HepG2 (cell line): ENCODE measurements around the gene ODC1. TPM values are rescaled to one million over a fixed set of nuclear protein-coding genes. Genes with fewer than 3 reads are reported as not detected.

Experiments
- ATAC-seq: fragments of 200-7000 bp; cut with Tn5 transposase; 3 replicates; pipeline ENCODE4 v1.9.1; 2020; ENCODE audit warnings: mild to moderate bottlenecking, moderate library complexity
- BruUV-seq: library from RNA; stranded (reverse); fragments of 400-500 nt; replicated peaks from 2 replicates; lab custom pipeline; 2021; lab: Mats Ljungman, UMichigan
- CTCF ChIA-PET: fragments of 300-600 bp; formaldehyde crosslinking; extraction: SDS; loops from one replicate; lab custom pipeline; 2021; ENCODE audit warnings: low total read pairs, inconsistent platforms, low intra/inter-chr PET ratio; lab: Yijun Ruan, JAX
- POLR2A ChIA-PET: fragments of 350-600 bp; sonication (Branson Sonifier 250); formaldehyde crosslinking; loops from one replicate; lab custom pipeline; 2020; ENCODE audit warnings: antibody characterized with exemption, inconsistent platforms; lab: Yijun Ruan, JAX
- DNase-seq: peaks from one replicate; pipeline ENCODE4 v3.0.0-alpha.2; 2015; ENCODE audit warnings: low spot score
- FAIRE-seq: peaks from 3 replicates; lab custom pipeline; 2011; peaks lifted over from hg19 to GRCh38; lab: Jason Lieb, UNC
- H2AFZ ChIP-seq: one replicate; pipeline ENCODE4 v1.6.1; 2011; ENCODE audit warnings: low read length, inconsistent platforms
- H3K27ac ChIP-seq: fragments of 300-600 bp; 3 replicates; pipeline ENCODE4 v1.8.0; 2011; ENCODE audit warnings: mixed run types, mild to moderate bottlenecking, mixed read lengths, low read length, inconsistent platforms; ENCODE audit not compliant: insufficient read depth; ENCODE audit errors: extremely low read length
- H3K27me3 ChIP-seq, 2 experiments: fragments of 200-600 bp in 1 of 2; 2 replicates in 1 of 2; 3 replicates in 1 of 2; pipeline versions ENCODE4 v1.6.0 to v1.8.0; 2011; ENCODE audit warnings: low read length in 2 of 2, mild to moderate bottlenecking in 2 of 2, moderate library complexity in 2 of 2, inconsistent platforms in 1 of 2; ENCODE audit not compliant: insufficient read depth in 2 of 2, control insufficient read depth in 1 of 2
- H3K36me3 ChIP-seq, 2 experiments: fragments of 200-600 bp in 1 of 2; replicated peaks in 1 of 2; 2 replicates in 1 of 2; 3 replicates in 1 of 2; pipeline versions ENCODE4 v1.5.1 to v1.8.0; 2011; ENCODE audit warnings: low read length in 2 of 2, inconsistent platforms in 1 of 2; ENCODE audit not compliant: insufficient read depth in 2 of 2, control insufficient read depth in 1 of 2
- H3K4me1 ChIP-seq: 2 replicates; pipeline ENCODE4 v1.5.1; 2012; ENCODE audit warnings: low read length, inconsistent platforms; ENCODE audit not compliant: insufficient read depth
- H3K4me2 ChIP-seq: 2 replicates; pipeline ENCODE4 v1.6.0; 2011; ENCODE audit warnings: low read depth, low read length, inconsistent platforms
- H3K4me3 ChIP-seq, 3 experiments: fragments of 200-600 bp in 1 of 3; sonication (generic), shearing (Covaris generic) in 1 of 3; replicated peaks in 1 of 3; 2 replicates each; pipeline ENCODE4 v1.5.1; 2011 to 2016; ENCODE audit warnings: low read length in 3 of 3, inconsistent platforms in 2 of 3, low read depth in 2 of 3, mild to moderate bottlenecking in 2 of 3, control low read depth in 1 of 3, mixed read lengths in 1 of 3; ENCODE audit not compliant: insufficient read depth in 1 of 3
- H3K79me2 ChIP-seq: one replicate; pipeline ENCODE4 v1.6.1; 2011; ENCODE audit warnings: low read length, inconsistent platforms; ENCODE audit not compliant: insufficient read depth
- H3K9ac ChIP-seq: 2 replicates; pipeline ENCODE4 v1.6.0; 2011; ENCODE audit warnings: mild to moderate bottlenecking, low read depth, low read length, inconsistent platforms; ENCODE audit not compliant: insufficient read depth
- H3K9me3 ChIP-seq: 2 replicates; pipeline ENCODE4 v1.5.1; 2012; ENCODE audit warnings: mild to moderate bottlenecking, low read length
- H4K20me1 ChIP-seq: 2 replicates; pipeline ENCODE4 v1.6.0; 2011; ENCODE audit warnings: inconsistent platforms, mild to moderate bottlenecking, low read length, moderate library complexity; ENCODE audit not compliant: insufficient read depth
- FOXO4 ChIP-seq: sonication (generic); formaldehyde crosslinking; conservative IDR thresholded peaks from 2 replicates; pipeline ENCODE4 v1.8.1; 2023; ENCODE audit warnings: missing genetic modification reagents
- ZNF10 ChIP-seq: sonication (generic); formaldehyde crosslinking; IDR thresholded peaks from 2 replicates; pipeline ENCODE4 v1.4.0; 2020; ENCODE audit warnings: mild to moderate bottlenecking, low read depth, missing genetic modification reagents, borderline replicate concordance
- ZNF333 ChIP-seq: sonication (generic); formaldehyde crosslinking; IDR thresholded peaks from 2 replicates; pipeline ENCODE4 v1.4.0; 2020; ENCODE audit warnings: mild to moderate bottlenecking, missing genetic modification reagents, borderline replicate concordance
- ZNF629 ChIP-seq: sonication (generic); formaldehyde crosslinking; conservative IDR thresholded peaks from 2 replicates; pipeline ENCODE4 v1.5.0; 2020; ENCODE audit warnings: missing genetic modification reagents
- ZNF800 ChIP-seq: sonication (generic); formaldehyde crosslinking; IDR thresholded peaks from 2 replicates; pipeline ENCODE4 v1.4.0; 2020; ENCODE audit warnings: missing genetic modification reagents
- WGBS: methylation state at CpG from one replicate; pipeline ENCODE4 v1.1.6; 2017; ENCODE audit warnings: low lambda C conversion rate; 5-methylcytosine and 5-hydroxymethylcytosine counted together
- in situ Hi-C: cut with HindIII; loops from 2 replicates; pipeline ENCODE4 v1.10.0; 2017; ENCODE audit warnings: low pct_unique_long_range_greater_than_20kb; ENCODE audit not compliant: extremely low pct_ligation_motif_present
- intact Hi-C: fragments of 100-400 bp; cut with micrococcal nuclease; formaldehyde crosslinking; loops from one replicate; pipeline ENCODE4 v1.10.0; 2022; ENCODE audit not compliant: unreplicated experiment
- polyA plus RNA-seq, 8 experiments: library from polyadenylated mRNA; depleted of rRNA in 3 of 8; stranded (reverse) in 7 of 8; unstranded in 1 of 8; fragments of >200 nt; fragmentation: Illumina TruSeq in 4 of 8; extraction: Trizol in 4 of 8; gene quantifications; 2 replicates each; pipeline versions ENCODE4 v1.2.1 to v1.2.3, GENCODE V29; 2011 to 2016; ENCODE audit warnings: low read depth in 4 of 8, missing spikeins in 1 of 8, mixed read lengths in 1 of 8; ENCODE audit not compliant: insufficient read depth in 1 of 8
- total RNA-seq, 5 experiments: library from RNA; depleted of rRNA; stranded (reverse); fragments of >200 nt; fragmentation: Illumina TruSeq; extraction: Trizol; gene quantifications; 2 replicates each; pipeline ENCODE4 v1.2.3, GENCODE V29; 2016; ENCODE audit warnings: low read depth in 1 of 5

Gene ODC1
- total and polyA plus RNA-seq, 2 of the 13 experiments (the other 11 are each of a cell fraction or from before 2014, with no cell fraction given): 142 to 371 TPM

- TF ChIP-seq ZNF800 (CRISPR knock-in tag) (no peak), ZNF333 (CRISPR knock-in tag) (no peak), ZNF629 (CRISPR knock-in tag) (peak; percentile 86)
Observed at GRCh38 chr2:10471046-10471571, 23.0 kb upstream of the ODC1 start (continued).

GRCh38 chr2:10469955-10470608 lies 22.0 kb upstream of the ODC1 start:
- Histone ChIP-seq H3K4me2 (no peak overlapping the region), H3K9ac (no peak overlapping the region), H3K36me3 (no peaks in the 10 kb centered on the region), H4K20me1 (no peaks in the 10 kb centered on the region), H3K4me3 (no peak overlapping the region), H3K27ac (no peak overlapping the region), H2AFZ (no peak overlapping the region), H3K79me2 (no peaks in the 10 kb centered on the region), H3K27me3 (peaks cover 7 to 64% of the 10 kb centered on the region in 2 experiments; a peak in 4 of 5 replicates), H3K4me1 (peaks cover 10% of the 10 kb centered on the region; the same call in 1 of the 2 replicates), H3K9me3 (no peaks in the 10 kb centered on the region)
- ATAC-seq (no peak), FAIRE-seq (no peak), DNase-seq (no peak)
- no TSS peak for BruUV-seq
- in situ Hi-C loops (loop anchor here (10.0 kb wide), 1 partner anchor 195 kb away; no protein-coding TSS in a partner anchor), intact Hi-C loops (loop anchor here (10.0 kb wide), 1 partner anchor 195 kb away; no protein-coding TSS in a partner anchor)
- POLR2A ChIA-PET: no interaction called here
- CTCF ChIA-PET: no interaction called here
- WGBS: 55% methylated on average over 12 of the region's 12 CpGs
- TF ChIP-seq FOXO4 (CRISPR knock-in tag) (0 out of 2 replicates have a peak, but pooled peaks have one; percentile 64), ZNF10 (CRISPR knock-in tag) (no peak)
